ENCODE measurements around the gene ADAM12. TPM values are rescaled to one million over a fixed set of nuclear protein-coding genes. Genes with fewer than 3 reads are reported as not detected.

Gene ADAM12
- polyA plus RNA-seq, 1 donor = 15.0 TPM

GRCh38 chr10:126146771-126147170, 241.5 kb downstream of the ADAM12 start:
- no peak for DNase-seq (ENCODE audit: low read depth)

- DNase-seq (ENCODE audit: low read depth) = no peak
Measured at GRCh38 chr10:126143117-126143516, 245.2 kb downstream of the ADAM12 start.

- DNase-seq (ENCODE audit: low read depth) = no peak
Measured at GRCh38 chr10:126140746-126141273, 247.5 kb downstream of the ADAM12 start.

- DNase-seq (ENCODE audit: low read depth) = no peak
Measured at GRCh38 chr10:126137562-126138221, 250.6 kb downstream of the ADAM12 start.

- DNase-seq (ENCODE audit: low read depth) = no peak
Measured at GRCh38 chr10:126135941-126136595, 252.2 kb downstream of the ADAM12 start.

GRCh38 chr10:126135177-126135576, 253.1 kb downstream of the ADAM12 start:
- no peak for DNase-seq (ENCODE audit: low read depth)

GRCh38 chr10:126133906-126134656, 254.2 kb downstream of the ADAM12 start:
- no peak for DNase-seq (ENCODE audit: low read depth)

- DNase-seq (ENCODE audit: low read depth) = no peak
Measured at GRCh38 chr10:126133082-126133620, 255.1 kb downstream of the ADAM12 start.

GRCh38 chr10:126131341-126131740, 256.9 kb downstream of the ADAM12 start:
- DNase-seq (ENCODE audit: low read depth) = no peak

- DNase-seq (ENCODE audit: low read depth) = no peak
Measured at GRCh38 chr10:126130271-126130710, 258.0 kb downstream of the ADAM12 start.

GRCh38 chr10:126129026-126129425, 259.3 kb downstream of the ADAM12 start:
- DNase-seq (ENCODE audit: low read depth) = no peak

GRCh38 chr10:126128581-126128980, 259.7 kb downstream of the ADAM12 start:
- DNase-seq (ENCODE audit: low read depth) = no peak

- DNase-seq (ENCODE audit: low read depth) = no peak
Measured at GRCh38 chr10:126127481-126128029, 260.7 kb downstream of the ADAM12 start.

GRCh38 chr10:126126866-126127265, 261.4 kb downstream of the ADAM12 start:
- no peak for DNase-seq (ENCODE audit: low read depth)

GRCh38 chr10:126126023-126126422, 262.3 kb downstream of the ADAM12 start:
- no peak for DNase-seq (ENCODE audit: low read depth)

- no peak for DNase-seq (ENCODE audit: low read depth)
Measured at GRCh38 chr10:126124668-126125349, 263.5 kb downstream of the ADAM12 start.

- DNase-seq (ENCODE audit: low read depth) = no peak
Measured at GRCh38 chr10:126124046-126124445, 264.2 kb downstream of the ADAM12 start.

GRCh38 chr10:126123466-126123865, 264.8 kb downstream of the ADAM12 start:
- no peak for DNase-seq (ENCODE audit: low read depth)

GRCh38 chr10:126122881-126123280, 265.4 kb downstream of the ADAM12 start:
- no peak for DNase-seq (ENCODE audit: low read depth)

GRCh38 chr10:126119599-126119998, 268.7 kb downstream of the ADAM12 start:
- DNase-seq (ENCODE audit: low read depth) = no peak

- no peak for DNase-seq (ENCODE audit: low read depth)
Measured at GRCh38 chr10:126118476-126118875, 269.8 kb downstream of the ADAM12 start.

All from forelimb muscle (tissue), 1 donor.